Measurements from ENCODE around the gene TRIM22. TPM values are rescaled to one million over a fixed set of nuclear protein-coding genes. Genes with fewer than 3 reads are reported as not detected.

TRIM22 gene
- total and polyA plus RNA-seq, 9 of the 15 experiments (the other 6 are each of a cell fraction or from before 2014, with no cell fraction given) = 0.06 to 1.1 (median 0.18) TPM; not detected in 2

DNA sequence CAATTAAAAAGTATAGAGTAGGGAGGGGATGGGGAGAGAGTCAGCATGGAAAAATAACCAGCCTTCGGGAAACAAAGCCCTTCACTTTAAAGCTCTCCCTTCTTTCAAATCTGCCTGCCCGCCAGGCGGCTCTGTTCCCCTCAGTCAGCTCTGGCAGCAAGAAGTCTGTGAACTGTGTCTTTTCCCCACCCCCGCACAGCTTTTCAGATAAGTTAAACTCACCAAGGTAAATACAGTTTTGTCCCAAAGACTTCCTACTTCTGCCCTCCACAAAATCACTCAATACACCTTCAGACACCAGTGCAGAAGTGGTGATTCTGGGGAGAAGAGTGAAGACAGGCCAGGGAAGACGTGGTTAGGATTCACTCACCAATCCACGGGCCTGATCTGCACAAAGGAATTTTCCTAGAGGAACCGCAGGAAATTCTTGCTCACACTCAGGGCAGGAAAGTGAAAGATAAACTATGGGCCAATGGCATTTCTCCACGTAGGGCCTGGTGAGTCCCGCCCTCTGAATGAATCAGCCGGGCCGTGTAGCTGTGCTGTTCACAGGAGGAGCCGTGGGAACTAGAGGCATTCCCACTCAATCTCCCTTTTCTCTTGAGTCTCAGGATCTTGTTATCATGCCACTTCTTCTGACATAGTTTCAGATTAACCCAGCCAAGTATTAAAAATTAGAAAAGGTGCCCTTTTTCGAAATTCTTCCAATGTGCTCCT is 4.8 kb upstream of the TRIM22 start, which contains the start of gene TRIM5 (continued):
- TF ChIP-seq, protein P1, sequence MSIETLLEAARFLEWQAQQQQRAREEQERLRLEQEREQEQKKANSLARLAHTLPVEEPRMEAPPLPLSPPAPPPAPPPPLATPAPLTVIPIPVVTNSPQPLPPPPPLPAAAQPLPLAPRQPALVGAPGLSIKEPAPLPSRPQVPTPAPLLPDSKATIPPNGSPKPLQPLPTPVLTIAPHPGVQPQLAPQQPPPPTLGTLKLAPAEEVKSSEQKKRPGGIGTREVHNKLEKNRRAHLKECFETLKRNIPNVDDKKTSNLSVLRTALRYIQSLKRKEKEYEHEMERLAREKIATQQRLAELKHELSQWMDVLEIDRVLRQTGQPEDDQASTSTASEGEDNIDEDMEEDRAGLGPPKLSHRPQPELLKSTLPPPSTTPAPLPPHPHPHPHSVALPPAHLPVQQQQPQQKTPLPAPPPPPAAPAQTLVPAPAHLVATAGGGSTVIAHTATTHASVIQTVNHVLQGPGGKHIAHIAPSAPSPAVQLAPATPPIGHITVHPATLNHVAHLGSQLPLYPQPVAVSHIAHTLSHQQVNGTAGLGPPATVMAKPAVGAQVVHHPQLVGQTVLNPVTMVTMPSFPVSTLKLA (conservative IDR thresholded peaks at IDR 0.05) = peak; percentile 11 to 73; a peak in 2 of 4 replicates
- peak; percentile 65 for TF ChIP-seq FOXM1 (IDR thresholded peaks at IDR 0.05; ENCODE audit: low read depth)
- TF ChIP-seq FOXM1 (CRISPR knock-in tag; IDR thresholded peaks at IDR 0.05; ENCODE audit: low read depth) = no peak
- TF ChIP-seq MTA2 (IDR thresholded peaks at IDR 0.05; ENCODE audit: low read depth) = 0 out of 2 replicates have a peak, but pooled peaks have one; percentile 45
- TF ChIP-seq, protein P2, sequence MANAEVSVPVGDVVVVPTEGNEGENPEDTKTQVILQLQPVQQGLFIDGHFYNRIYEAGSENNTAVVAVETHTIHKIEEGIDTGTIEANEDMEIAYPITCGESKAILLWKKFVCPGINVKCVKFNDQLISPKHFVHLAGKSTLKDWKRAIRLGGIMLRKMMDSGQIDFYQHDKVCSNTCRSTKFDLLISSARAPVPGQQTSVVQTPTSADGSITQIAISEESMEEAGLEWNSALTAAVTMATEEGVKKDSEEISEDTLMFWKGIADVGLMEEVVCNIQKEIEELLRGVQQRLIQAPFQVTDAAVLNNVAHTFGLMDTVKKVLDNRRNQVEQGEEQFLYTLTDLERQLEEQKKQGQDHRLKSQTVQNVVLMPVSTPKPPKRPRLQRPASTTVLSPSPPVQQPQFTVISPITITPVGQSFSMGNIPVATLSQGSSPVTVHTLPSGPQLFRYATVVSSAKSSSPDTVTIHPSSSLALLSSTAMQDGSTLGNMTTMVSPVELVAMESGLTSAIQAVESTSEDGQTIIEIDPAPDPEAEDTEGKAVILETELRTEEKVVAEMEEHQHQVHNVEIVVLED (CRISPR knock-in tag; IDR thresholded peaks at IDR 0.05) = no peak
- TF ChIP-seq, protein P3, sequence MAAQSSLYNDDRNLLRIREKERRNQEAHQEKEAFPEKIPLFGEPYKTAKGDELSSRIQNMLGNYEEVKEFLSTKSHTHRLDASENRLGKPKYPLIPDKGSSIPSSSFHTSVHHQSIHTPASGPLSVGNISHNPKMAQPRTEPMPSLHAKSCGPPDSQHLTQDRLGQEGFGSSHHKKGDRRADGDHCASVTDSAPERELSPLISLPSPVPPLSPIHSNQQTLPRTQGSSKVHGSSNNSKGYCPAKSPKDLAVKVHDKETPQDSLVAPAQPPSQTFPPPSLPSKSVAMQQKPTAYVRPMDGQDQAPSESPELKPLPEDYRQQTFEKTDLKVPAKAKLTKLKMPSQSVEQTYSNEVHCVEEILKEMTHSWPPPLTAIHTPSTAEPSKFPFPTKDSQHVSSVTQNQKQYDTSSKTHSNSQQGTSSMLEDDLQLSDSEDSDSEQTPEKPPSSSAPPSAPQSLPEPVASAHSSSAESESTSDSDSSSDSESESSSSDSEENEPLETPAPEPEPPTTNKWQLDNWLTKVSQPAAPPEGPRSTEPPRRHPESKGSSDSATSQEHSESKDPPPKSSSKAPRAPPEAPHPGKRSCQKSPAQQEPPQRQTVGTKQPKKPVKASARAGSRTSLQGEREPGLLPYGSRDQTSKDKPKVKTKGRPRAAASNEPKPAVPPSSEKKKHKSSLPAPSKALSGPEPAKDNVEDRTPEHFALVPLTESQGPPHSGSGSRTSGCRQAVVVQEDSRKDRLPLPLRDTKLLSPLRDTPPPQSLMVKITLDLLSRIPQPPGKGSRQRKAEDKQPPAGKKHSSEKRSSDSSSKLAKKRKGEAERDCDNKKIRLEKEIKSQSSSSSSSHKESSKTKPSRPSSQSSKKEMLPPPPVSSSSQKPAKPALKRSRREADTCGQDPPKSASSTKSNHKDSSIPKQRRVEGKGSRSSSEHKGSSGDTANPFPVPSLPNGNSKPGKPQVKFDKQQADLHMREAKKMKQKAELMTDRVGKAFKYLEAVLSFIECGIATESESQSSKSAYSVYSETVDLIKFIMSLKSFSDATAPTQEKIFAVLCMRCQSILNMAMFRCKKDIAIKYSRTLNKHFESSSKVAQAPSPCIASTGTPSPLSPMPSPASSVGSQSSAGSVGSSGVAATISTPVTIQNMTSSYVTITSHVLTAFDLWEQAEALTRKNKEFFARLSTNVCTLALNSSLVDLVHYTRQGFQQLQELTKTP (IDR thresholded peaks at IDR 0.05; ENCODE audit: low read depth in 1 of 2, partially characterized antibody in 2 of 2) = peak; percentile 35 to 60
- TF ChIP-seq NR2C2 (CRISPR knock-in tag; IDR thresholded peaks at IDR 0.05) = no peak
- peak; percentile 61; the same call in 1 of the 2 replicates for TF ChIP-seq NR2C2 (tag; IDR thresholded peaks at IDR 0.05)
- TF ChIP-seq YY1 (IDR thresholded peaks at IDR 0.05; ENCODE audit: borderline replicate concordance in 1 of 3, control insufficient read depth in 1 of 3, extremely low read depth in 1 of 3, insufficient read depth in 3 of 3, insufficient read length in 1 of 3, insufficient replicate concordance in 2 of 3, low read depth in 1 of 3, low read length in 2 of 3) = peak in 1 of 3 experiments; percentile 30
- TF ChIP-seq PML (IDR thresholded peaks at IDR 0.05; ENCODE audit: low read length) = peak; percentile 63
- 0 out of 2 replicates have a peak, but pooled peaks have one; percentile 20 for TF ChIP-seq SIN3B (IDR thresholded peaks at IDR 0.05; ENCODE audit: low read depth)
- TF ChIP-seq TEAD4 (IDR thresholded peaks at IDR 0.05; ENCODE audit: low read length) = peak; percentile 77
- TF ChIP-seq TEAD4 (CRISPR knock-in tag; IDR thresholded peaks at IDR 0.05; ENCODE audit: borderline replicate concordance) = no peak
- TF ChIP-seq, protein P4, sequence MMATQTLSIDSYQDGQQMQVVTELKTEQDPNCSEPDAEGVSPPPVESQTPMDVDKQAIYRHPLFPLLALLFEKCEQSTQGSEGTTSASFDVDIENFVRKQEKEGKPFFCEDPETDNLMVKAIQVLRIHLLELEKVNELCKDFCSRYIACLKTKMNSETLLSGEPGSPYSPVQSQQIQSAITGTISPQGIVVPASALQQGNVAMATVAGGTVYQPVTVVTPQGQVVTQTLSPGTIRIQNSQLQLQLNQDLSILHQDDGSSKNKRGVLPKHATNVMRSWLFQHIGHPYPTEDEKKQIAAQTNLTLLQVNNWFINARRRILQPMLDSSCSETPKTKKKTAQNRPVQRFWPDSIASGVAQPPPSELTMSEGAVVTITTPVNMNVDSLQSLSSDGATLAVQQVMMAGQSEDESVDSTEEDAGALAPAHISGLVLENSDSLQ (IDR thresholded peaks at IDR 0.05) = peak; percentile 16; the same call in 1 of the 2 replicates
- no peak for TF ChIP-seq PCBP1 (IDR thresholded peaks at IDR 0.05; ENCODE audit: low read depth, low read length, poor library complexity, severe bottlenecking)
- no peak for TF ChIP-seq BDP1 (IDR thresholded peaks at IDR 0.05; ENCODE audit: insufficient read depth, insufficient read length)
- peak; percentile 71 for TF ChIP-seq CC2D1A (IDR thresholded peaks at IDR 0.05)
- 0 out of 2 replicates have a peak, but pooled peaks have one; percentile 17 for TF ChIP-seq ZNF24 (IDR thresholded peaks at IDR 0.05)
- TF ChIP-seq GTF2F1 (IDR thresholded peaks at IDR 0.05; ENCODE audit: low read depth, low read length) = no peak

Measured in K562 (cell line).